Measurements from ENCODE around the gene CTPS2.
"Not testable (repeated sequence)": the region's sequence is repeated elsewhere in the genome, so short reads cannot be mapped to it uniquely, and the experiment has no call there.

The CTPS2 gene

DNA sequence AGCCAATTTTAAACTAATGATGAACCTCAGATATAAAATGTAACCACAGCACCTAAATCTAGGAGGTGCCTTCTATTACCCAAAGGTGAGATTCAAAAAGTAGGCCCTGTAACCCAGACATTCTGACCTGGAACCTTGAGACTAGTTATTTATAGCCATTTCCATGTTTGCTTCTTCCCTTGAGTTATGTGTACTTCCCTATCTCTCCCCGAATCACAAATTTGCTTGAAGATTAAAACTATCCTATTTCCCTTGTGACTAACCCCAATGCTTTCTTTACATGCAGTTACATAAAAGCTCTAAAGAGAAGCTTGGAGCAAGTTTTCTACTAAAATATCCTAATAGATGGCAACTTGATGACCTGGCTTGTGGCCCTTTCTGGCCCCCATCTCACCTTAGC is 95.1 kb downstream of the CTPS2 start:
- DNase-seq (ENCODE audit: low read depth): no peak
- TF ChIP-seq, protein P1, sequence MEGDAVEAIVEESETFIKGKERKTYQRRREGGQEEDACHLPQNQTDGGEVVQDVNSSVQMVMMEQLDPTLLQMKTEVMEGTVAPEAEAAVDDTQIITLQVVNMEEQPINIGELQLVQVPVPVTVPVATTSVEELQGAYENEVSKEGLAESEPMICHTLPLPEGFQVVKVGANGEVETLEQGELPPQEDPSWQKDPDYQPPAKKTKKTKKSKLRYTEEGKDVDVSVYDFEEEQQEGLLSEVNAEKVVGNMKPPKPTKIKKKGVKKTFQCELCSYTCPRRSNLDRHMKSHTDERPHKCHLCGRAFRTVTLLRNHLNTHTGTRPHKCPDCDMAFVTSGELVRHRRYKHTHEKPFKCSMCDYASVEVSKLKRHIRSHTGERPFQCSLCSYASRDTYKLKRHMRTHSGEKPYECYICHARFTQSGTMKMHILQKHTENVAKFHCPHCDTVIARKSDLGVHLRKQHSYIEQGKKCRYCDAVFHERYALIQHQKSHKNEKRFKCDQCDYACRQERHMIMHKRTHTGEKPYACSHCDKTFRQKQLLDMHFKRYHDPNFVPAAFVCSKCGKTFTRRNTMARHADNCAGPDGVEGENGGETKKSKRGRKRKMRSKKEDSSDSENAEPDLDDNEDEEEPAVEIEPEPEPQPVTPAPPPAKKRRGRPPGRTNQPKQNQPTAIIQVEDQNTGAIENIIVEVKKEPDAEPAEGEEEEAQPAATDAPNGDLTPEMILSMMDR (conservative IDR thresholded peaks at IDR 0.05; ENCODE audit: control insufficient read depth, insufficient read depth, low read depth, low read length): no peak
- H3K4me3 ChIP-seq (ENCODE audit: control insufficient read depth, low read depth, low read length): no peak overlapping the region

DNA sequence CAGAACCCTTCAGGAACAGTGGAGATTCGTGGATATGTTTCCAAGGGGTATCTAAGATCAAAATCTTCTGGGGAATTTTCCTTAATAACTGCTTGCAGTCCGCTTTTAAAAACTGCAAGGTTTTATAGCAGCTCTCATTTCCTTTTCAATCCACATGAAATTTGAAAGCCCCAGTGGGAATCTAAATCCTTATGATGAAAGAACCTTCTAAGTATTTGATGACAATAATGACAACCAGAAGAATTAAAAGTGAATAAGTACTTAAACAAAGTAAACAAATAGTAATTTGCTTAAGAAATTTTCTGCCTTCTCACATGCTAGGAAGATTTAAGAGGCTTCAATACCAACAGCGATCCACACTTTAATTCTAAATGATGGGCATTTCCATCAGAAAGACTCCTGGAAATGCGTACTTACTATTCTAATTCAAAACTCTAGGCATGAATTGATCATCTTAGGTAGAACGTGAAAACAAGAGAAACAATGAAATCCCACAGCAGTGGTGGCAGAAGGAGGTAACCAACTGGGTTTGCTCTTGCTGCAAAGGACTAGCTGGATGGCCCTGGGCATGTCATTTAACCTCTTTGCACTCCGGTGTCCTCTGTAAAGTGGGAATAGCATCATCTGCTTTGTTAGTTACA is 100.1 kb downstream of the CTPS2 start:
- TF ChIP-seq, protein P1 (conservative IDR thresholded peaks at IDR 0.05; ENCODE audit: control insufficient read depth, insufficient read depth, low read depth, low read length): no peak
- DNase-seq (ENCODE audit: low read depth): no peak
- no peak overlapping the region for H3K4me3 ChIP-seq (ENCODE audit: control insufficient read depth, low read depth, low read length)

DNA sequence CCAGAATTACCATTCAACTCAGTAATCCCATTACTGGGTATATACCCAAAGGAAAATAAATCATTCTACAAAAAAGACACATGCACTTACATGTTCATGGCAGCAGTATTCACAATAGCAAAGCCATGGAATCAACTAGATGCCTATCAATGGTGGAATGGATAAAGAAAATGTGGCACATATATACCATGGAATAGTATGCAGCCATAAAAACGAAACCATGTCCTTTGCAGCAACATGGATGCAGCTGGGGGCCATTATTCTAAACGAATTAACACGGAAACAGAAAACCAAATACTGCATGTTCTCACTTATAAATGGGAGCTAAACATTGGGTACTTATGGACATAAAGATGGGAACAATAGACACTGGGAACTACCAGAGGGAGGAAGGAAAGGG is 101.8 kb downstream of the CTPS2 start:
- not testable (repeated sequence) for DNase-seq (ENCODE audit: low read depth); H3K4me3 ChIP-seq (ENCODE audit: control insufficient read depth, low read depth, low read length)

DNA sequence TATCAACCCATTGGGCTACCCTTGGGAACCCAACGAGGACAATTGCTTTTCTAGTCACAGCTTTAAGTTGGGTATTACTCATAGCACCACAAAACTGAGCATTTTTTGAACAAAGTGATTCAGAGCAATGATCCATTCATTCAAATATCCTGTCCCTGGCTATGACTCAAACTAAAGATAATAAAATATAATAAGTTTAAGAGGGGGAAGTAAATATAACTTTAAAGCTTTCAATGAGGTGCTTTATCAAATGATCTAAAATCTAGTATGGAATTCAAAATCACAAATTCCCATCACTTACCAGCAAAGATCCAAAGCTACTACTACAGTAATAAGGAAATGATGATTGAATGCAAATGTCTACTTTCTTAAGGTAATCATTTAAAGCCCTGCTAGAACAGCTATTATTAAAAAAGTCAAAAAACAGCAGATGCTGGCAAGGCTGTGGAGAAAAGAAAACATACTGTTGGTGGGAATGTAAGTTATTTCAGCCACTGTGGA is 102.3 kb downstream of the CTPS2 start:
- peak; percentile 76 for DNase-seq (ENCODE audit: low read depth)
- H3K4me3 ChIP-seq (ENCODE audit: control insufficient read depth, low read depth, low read length): no peak overlapping the region
- TF ChIP-seq, protein P1 (conservative IDR thresholded peaks at IDR 0.05; ENCODE audit: control insufficient read depth, insufficient read depth, low read depth, low read length): no peak

DNA sequence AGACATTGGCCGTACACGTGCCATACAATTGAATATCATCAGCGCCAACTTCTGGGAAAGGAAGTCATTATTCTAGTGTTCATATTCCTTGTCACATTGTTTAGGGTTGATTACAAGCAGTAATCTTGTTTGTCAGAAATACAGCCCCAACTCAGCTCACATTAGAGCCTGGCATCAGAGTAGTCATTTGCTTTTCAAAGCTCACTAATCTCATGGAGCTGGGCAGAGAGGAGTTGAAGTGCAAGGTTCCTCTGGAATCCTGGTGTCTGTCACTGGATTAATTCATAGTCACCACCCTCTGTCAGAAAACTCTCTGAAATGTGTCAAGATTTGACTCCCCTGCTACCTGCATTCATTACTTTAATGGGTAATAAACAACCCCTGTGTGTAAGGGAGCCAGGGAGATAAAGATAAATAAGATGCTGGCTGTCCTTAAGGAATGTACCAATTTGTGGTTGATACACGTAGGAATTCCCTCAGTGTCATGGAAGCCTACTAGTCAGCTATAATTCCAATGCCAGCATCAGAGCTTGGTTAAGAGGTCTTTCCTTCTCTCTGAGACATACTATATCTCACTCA is 106.2 kb downstream of the CTPS2 start:
- TF ChIP-seq, protein P1 (conservative IDR thresholded peaks at IDR 0.05; ENCODE audit: control insufficient read depth, insufficient read depth, low read depth, low read length): no peak
- no peak for DNase-seq (ENCODE audit: low read depth)
- no peak overlapping the region for H3K4me3 ChIP-seq (ENCODE audit: control insufficient read depth, low read depth, low read length)

DNA sequence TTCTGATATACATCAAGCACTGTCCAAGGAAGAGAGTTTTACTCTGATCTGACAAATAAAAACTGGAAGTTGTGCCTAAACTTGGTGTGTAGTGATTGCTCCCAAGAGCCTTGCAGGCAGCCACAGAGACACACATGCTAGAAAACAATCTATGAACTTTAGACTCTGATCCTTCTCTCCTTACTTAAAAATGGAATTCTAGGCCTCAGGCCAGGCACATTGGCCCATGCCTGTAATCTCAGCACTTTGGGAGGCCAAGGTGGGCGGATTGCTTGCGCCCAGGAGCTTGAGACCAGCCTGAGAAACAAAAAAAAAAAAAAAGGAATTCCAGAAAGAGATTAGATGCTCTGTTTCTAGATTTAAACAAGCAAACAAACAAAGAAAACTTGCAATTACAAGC is 108.1 kb downstream of the CTPS2 start:
- no peak overlapping the region for H3K4me3 ChIP-seq (ENCODE audit: control insufficient read depth, low read depth, low read length)
- DNase-seq (ENCODE audit: low read depth): no peak
- TF ChIP-seq, protein P1 (conservative IDR thresholded peaks at IDR 0.05; ENCODE audit: control insufficient read depth, insufficient read depth, low read depth, low read length): no peak

DNA sequence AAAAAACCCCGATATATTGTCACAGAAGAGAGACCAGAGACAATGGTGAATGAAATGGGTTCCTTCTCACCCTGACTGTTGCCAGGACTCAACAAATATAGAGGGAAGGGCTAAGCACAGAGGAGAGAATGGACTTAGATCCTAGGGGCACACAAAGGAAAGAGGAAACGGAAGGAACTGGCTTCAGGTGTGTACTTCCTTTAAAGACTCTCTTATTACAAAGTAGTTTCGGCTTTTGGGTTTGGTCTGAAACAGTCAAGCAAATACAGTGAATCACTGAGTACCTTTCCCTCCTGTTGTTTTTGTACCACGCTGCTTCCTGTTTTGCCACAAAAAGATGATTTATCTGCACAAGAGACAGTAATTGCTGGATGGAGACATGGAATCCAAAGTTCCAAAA is 108.6 kb downstream of the CTPS2 start:
- no peak overlapping the region for H3K4me3 ChIP-seq (ENCODE audit: control insufficient read depth, low read depth, low read length)
- TF ChIP-seq, protein P1 (conservative IDR thresholded peaks at IDR 0.05; ENCODE audit: control insufficient read depth, insufficient read depth, low read depth, low read length): no peak
- DNase-seq (ENCODE audit: low read depth): peak; percentile 17

DNA sequence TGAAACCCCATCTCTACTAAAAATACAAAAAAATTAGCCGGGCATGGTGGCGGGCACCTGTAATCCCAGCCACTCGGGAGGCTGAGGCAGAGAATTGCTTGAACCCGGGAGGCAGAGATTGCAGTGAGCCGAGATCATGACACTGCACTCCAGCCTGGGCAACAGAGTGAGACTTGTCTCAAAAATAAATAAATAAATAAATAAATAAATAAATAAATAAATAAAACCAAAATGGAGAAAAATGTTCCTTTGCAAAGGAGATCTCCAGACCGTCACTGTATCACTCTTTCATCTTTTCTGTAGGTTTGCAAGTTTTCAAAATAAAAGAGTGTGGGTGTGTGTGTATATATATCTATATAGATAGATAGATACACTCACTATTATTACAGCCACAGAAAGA is 109.2 kb downstream of the CTPS2 start:
- DNase-seq (ENCODE audit: low read depth); H3K4me3 ChIP-seq (ENCODE audit: control insufficient read depth, low read depth, low read length): not testable (repeated sequence)
